ENCODE data around the gene PPCDC.

DNA sequence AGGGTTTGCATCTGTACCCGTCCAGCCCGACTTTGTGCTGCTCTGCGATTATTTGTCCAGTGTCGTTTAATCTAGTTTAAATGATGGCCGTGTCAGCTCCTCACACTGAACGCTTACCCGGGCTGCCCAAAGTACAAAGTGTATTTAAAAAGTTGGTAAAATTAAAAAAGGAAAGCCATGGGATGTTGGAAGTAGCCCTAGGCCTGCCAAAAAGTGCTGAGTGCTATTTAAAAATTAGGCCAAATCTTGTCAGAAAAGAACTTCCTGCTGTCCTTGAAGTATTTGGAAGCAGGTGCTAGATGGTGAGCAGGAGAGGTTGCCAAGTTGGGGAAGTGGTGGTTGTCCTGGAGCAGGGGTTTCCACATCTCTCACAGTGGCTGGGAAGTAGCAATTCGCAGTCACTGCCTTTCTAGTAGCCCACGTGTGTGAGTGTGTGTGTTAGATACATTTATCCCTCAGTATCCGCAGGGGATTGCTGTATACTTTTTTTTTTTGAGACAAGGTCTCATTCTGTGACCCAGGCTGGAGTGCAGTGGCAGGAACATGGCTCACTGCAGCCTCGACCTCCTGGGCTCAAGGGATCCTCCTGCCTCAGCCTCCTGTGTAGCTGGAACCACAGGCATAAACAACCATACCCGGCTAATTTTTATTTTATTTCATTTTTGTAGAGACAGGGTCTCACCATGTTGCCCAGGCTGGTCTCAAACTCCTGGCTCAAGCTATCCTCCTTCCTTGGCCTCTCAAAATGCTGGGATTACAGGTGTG, 664 bp downstream of the PPCDC start:
- TF ChIP-seq MXI1 (IDR thresholded peaks at IDR 0.05; ENCODE audit: borderline replicate concordance, low read depth, low read length): no peak
- TF ChIP-seq, protein P1, sequence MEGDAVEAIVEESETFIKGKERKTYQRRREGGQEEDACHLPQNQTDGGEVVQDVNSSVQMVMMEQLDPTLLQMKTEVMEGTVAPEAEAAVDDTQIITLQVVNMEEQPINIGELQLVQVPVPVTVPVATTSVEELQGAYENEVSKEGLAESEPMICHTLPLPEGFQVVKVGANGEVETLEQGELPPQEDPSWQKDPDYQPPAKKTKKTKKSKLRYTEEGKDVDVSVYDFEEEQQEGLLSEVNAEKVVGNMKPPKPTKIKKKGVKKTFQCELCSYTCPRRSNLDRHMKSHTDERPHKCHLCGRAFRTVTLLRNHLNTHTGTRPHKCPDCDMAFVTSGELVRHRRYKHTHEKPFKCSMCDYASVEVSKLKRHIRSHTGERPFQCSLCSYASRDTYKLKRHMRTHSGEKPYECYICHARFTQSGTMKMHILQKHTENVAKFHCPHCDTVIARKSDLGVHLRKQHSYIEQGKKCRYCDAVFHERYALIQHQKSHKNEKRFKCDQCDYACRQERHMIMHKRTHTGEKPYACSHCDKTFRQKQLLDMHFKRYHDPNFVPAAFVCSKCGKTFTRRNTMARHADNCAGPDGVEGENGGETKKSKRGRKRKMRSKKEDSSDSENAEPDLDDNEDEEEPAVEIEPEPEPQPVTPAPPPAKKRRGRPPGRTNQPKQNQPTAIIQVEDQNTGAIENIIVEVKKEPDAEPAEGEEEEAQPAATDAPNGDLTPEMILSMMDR (conservative IDR thresholded peaks at IDR 0.05; ENCODE audit: low read depth, low read length): no peak
- peak; percentile 41; the same call in 1 of the 2 replicates for TF ChIP-seq MAFK (IDR thresholded peaks at IDR 0.05; ENCODE audit: low read depth, low read length)
- TF ChIP-seq, protein P2, sequence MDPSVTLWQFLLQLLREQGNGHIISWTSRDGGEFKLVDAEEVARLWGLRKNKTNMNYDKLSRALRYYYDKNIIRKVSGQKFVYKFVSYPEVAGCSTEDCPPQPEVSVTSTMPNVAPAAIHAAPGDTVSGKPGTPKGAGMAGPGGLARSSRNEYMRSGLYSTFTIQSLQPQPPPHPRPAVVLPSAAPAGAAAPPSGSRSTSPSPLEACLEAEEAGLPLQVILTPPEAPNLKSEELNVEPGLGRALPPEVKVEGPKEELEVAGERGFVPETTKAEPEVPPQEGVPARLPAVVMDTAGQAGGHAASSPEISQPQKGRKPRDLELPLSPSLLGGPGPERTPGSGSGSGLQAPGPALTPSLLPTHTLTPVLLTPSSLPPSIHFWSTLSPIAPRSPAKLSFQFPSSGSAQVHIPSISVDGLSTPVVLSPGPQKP (IDR thresholded peaks at IDR 0.05; ENCODE audit: borderline replicate concordance, low read depth, low read length): no peak
- no peak for TF ChIP-seq POLR2A (IDR thresholded peaks at IDR 0.05; ENCODE audit: low read depth, low read length)
- TF ChIP-seq CEBPB (IDR thresholded peaks at IDR 0.05; ENCODE audit: low read depth, low read length): no peak
- no peak for TF ChIP-seq RFX5 (IDR thresholded peaks at IDR 0.05; ENCODE audit: low read depth, low read length)
- TF ChIP-seq RAD21 (IDR thresholded peaks at IDR 0.05; ENCODE audit: low read length): no peak
- TF ChIP-seq SMC3 (IDR thresholded peaks at IDR 0.05; ENCODE audit: low read depth, low read length): no peak
- TF ChIP-seq MAZ (IDR thresholded peaks at IDR 0.05; ENCODE audit: borderline replicate concordance, low read depth, low read length): no peak
- TF ChIP-seq CHD1 (IDR thresholded peaks at IDR 0.05; ENCODE audit: low read depth, low read length): 0 out of 2 replicates have a peak, but pooled peaks have one; percentile 57
- TF ChIP-seq RCOR1 (IDR thresholded peaks at IDR 0.05; ENCODE audit: insufficient replicate concordance, low read length): no peak
